Measurements from ENCODE around the gene IDH1. TPM values are rescaled to one million over a fixed set of nuclear protein-coding genes. Genes with fewer than 3 reads are reported as not detected.

The IDH1 gene
- total and polyA plus RNA-seq, 10 of the 15 experiments (the other 5 are each of a cell fraction or from before 2014, with no cell fraction given), result 39.0 to 114 (median 55.0) TPM

DNA sequence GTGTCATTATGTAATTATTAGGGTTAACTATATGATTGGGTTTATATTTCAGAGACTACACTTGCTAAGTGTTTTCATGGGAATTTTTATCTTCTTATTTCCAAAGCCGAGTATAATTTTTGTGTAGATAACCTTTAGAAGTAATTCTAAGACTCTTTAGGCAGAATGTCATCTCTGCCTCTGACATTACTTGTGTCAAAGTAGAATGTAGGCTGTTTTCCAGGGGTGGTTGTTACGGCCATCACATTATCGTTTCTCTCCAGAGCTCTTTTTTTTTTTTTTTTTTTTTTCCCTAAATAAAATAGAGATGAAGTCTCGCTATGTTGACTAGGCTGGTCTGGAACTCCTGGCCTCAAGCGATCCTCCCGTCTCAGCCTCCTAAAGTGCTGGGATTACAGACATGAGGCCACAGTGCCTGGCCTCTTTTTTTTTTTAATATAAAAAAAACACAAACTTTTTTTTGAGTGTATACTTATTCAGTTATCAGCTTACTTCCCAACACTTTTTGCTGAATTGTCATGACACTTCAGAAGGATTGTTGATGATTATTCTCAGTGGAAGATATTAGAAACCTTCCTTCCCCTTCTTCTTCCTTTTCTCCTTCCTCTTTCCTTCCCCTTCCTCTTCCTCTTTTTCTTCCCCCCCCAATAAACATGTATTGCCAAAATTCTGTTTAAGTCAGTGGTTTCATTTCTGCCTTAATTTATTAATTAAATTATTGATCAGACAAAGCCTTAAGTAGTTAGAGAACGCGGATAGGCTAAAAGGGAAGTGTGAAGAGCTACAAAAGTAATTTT is 13.5 kb upstream of the IDH1 start:
- Histone ChIP-seq H3K27me3 (replicated peaks in 1 of 2; ENCODE audit: control insufficient read depth in 2 of 2, insufficient read depth in 2 of 2, low read length in 1 of 2) (no peaks in the 10 kb centered on the region), H3K27ac (ENCODE audit: control insufficient read depth, insufficient read depth) (no peak overlapping the region), H3K9me3 (replicated peaks; ENCODE audit: control insufficient read depth, insufficient read depth, low read length) (no peaks in the 10 kb centered on the region), H3K79me2 (ENCODE audit: control insufficient read depth, insufficient read depth, low read length) (peaks cover 39% of the 10 kb centered on the region), H2AFZ (ENCODE audit: control insufficient read depth, low read depth, low read length) (no peak overlapping the region), H3K4me2 (ENCODE audit: control insufficient read depth, insufficient read depth) (peak overlapping the region; percentile 26), H3K9ac (ENCODE audit: control insufficient read depth, insufficient read depth, low read length) (no peak overlapping the region), H4K20me1 (ENCODE audit: control insufficient read depth, insufficient read depth) (no peaks in the 10 kb centered on the region), H3K36me3 (ENCODE audit: control insufficient read depth in 2 of 2, insufficient read depth in 2 of 2, low read length in 1 of 2) (peaks cover 0 to 8% of the 10 kb centered on the region in 2 experiments; a peak in 1 of 4 replicates), H3K4me1 (ENCODE audit: control insufficient read depth, insufficient read depth, low read length) (peaks cover 8% of the 10 kb centered on the region), H3K4me3 (peak overlapping the region; percentile 86; the same call in 1 of the 2 replicates)
- ChIA-PET SMC1A (ENCODE audit: uncharacterized antibody, unreplicated experiment) (interaction anchor here (0.6 to 8.9 kb wide), 13 partner anchors 12 to 98 kb away, joined by 3 to 77 read pairs (median 4); partner anchors contain the start of gene IDH1), RAD21 (ENCODE audit: unreplicated experiment) (interaction anchor here (0.6 to 5.3 kb wide), 6 partner anchors 15 to 502 kb away, joined by 3 to 43 read pairs (median 4); partner anchors contain the start of gene IDH1), POLR2A (interaction anchor here (0.6 to 5.7 kb wide), 7 partner anchors 10 to 942 kb away, joined by 3 to 68 read pairs (median 4); partner anchors contain the start of gene IDH1), CTCF (interaction anchor here (0.5 to 6.2 kb wide), 9 partner anchors 12 to 644 kb away, joined by 3 to 69 read pairs (median 6); partner anchors contain the start of gene IDH1)
- 94% methylated on average over 7 of the region's 8 CpGs for WGBS (ENCODE audit: insufficient coverage, insufficient replicate concordance, low lambda C conversion rate, missing lambda C conversion rate)
- FAIRE-seq, result no peak
- DNase-seq (ENCODE audit: low read depth, low spot score), result no peak
- ATAC-seq, result no peak
- BruUV-seq (replicated peaks), result no TSS peak
- in situ Hi-C loops (cut with MboI) (no loop called here), intact Hi-C loops (cut with micrococcal nuclease; ENCODE audit: unreplicated experiment) (loop anchor here (5.0 to 10.0 kb wide), 2 partner anchors 94 to 734 kb away; no protein-coding TSS in a partner anchor)
- TF ChIP-seq YY1 (IDR thresholded peaks at IDR 0.05; ENCODE audit: low read depth, low read length) (no peak), ZNF24 (IDR thresholded peaks at IDR 0.05) (no peak), SUZ12 (IDR thresholded peaks at IDR 0.05; ENCODE audit: unreplicated experiment) (no peak), NFYB (IDR thresholded peaks at IDR 0.05; ENCODE audit: insufficient read depth, low read depth, low read length) (no peak), SUPT20H (IDR thresholded peaks at IDR 0.05; ENCODE audit: borderline replicate concordance, control insufficient read depth, low read depth, low read length) (no peak)
- TF ChIP-seq, protein P1, sequence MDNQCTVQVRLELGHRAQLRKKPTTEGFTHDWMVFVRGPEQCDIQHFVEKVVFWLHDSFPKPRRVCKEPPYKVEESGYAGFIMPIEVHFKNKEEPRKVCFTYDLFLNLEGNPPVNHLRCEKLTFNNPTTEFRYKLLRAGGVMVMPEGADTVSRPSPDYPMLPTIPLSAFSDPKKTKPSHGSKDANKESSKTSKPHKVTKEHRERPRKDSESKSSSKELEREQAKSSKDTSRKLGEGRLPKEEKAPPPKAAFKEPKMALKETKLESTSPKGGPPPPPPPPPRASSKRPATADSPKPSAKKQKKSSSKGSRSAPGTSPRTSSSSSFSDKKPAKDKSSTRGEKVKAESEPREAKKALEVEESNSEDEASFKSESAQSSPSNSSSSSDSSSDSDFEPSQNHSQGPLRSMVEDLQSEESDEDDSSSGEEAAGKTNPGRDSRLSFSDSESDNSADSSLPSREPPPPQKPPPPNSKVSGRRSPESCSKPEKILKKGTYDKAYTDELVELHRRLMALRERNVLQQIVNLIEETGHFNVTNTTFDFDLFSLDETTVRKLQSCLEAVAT (IDR thresholded peaks at IDR 0.05), result no peak
- TF ChIP-seq, protein P2, sequence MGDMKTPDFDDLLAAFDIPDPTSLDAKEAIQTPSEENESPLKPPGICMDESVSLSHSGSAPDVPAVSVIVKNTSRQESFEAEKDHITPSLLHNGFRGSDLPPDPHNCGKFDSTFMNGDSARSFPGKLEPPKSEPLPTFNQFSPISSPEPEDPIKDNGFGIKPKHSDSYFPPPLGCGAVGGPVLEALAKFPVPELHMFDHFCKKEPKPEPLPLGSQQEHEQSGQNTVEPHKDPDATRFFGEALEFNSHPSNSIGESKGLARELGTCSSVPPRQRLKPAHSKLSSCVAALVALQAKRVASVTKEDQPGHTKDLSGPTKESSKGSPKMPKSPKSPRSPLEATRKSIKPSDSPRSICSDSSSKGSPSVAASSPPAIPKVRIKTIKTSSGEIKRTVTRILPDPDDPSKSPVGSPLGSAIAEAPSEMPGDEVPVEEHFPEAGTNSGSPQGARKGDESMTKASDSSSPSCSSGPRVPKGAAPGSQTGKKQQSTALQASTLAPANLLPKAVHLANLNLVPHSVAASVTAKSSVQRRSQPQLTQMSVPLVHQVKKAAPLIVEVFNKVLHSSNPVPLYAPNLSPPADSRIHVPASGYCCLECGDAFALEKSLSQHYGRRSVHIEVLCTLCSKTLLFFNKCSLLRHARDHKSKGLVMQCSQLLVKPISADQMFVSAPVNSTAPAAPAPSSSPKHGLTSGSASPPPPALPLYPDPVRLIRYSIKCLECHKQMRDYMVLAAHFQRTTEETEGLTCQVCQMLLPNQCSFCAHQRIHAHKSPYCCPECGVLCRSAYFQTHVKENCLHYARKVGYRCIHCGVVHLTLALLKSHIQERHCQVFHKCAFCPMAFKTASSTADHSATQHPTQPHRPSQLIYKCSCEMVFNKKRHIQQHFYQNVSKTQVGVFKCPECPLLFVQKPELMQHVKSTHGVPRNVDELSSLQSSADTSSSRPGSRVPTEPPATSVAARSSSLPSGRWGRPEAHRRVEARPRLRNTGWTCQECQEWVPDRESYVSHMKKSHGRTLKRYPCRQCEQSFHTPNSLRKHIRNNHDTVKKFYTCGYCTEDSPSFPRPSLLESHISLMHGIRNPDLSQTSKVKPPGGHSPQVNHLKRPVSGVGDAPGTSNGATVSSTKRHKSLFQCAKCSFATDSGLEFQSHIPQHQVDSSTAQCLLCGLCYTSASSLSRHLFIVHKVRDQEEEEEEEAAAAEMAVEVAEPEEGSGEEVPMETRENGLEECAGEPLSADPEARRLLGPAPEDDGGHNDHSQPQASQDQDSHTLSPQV (IDR thresholded peaks at IDR 0.05), result no peak
- TF ChIP-seq, protein P3, sequence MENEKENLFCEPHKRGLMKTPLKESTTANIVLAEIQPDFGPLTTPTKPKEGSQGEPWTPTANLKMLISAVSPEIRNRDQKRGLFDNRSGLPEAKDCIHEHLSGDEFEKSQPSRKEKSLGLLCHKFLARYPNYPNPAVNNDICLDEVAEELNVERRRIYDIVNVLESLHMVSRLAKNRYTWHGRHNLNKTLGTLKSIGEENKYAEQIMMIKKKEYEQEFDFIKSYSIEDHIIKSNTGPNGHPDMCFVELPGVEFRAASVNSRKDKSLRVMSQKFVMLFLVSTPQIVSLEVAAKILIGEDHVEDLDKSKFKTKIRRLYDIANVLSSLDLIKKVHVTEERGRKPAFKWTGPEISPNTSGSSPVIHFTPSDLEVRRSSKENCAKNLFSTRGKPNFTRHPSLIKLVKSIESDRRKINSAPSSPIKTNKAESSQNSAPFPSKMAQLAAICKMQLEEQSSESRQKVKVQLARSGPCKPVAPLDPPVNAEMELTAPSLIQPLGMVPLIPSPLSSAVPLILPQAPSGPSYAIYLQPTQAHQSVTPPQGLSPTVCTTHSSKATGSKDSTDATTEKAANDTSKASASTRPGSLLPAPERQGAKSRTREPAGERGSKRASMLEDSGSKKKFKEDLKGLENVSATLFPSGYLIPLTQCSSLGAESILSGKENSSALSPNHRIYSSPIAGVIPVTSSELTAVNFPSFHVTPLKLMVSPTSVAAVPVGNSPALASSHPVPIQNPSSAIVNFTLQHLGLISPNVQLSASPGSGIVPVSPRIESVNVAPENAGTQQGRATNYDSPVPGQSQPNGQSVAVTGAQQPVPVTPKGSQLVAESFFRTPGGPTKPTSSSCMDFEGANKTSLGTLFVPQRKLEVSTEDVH (IDR thresholded peaks at IDR 0.05; ENCODE audit: low read depth, partially characterized antibody), result no peak
- TF ChIP-seq, protein P4, sequence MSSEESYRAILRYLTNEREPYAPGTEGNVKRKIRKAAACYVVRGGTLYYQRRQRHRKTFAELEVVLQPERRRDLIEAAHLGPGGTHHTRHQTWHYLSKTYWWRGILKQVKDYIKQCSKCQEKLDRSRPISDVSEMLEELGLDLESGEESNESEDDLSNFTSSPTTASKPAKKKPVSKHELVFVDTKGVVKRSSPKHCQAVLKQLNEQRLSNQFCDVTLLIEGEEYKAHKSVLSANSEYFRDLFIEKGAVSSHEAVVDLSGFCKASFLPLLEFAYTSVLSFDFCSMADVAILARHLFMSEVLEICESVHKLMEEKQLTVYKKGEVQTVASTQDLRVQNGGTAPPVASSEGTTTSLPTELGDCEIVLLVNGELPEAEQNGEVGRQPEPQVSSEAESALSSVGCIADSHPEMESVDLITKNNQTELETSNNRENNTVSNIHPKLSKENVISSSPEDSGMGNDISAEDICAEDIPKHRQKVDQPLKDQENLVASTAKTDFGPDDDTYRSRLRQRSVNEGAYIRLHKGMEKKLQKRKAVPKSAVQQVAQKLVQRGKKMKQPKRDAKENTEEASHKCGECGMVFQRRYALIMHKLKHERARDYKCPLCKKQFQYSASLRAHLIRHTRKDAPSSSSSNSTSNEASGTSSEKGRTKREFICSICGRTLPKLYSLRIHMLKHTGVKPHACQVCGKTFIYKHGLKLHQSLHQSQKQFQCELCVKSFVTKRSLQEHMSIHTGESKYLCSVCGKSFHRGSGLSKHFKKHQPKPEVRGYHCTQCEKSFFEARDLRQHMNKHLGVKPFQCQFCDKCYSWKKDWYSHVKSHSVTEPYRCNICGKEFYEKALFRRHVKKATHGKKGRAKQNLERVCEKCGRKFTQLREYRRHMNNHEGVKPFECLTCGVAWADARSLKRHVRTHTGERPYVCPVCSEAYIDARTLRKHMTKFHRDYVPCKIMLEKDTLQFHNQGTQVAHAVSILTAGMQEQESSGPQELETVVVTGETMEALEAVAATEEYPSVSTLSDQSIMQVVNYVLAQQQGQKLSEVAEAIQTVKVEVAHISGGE (CRISPR knock-in tag; IDR thresholded peaks at IDR 0.05), result no peak
